Fibroblast of lung (primary cell): Measurements from ENCODE around the gene CHMP6. TPM values are rescaled to one million over a fixed set of nuclear protein-coding genes. Genes with fewer than 3 reads are reported as not detected.

Experiments
- DNase-seq, 2 donors: peaks; one replicate each; pipeline versions ENCODE4 v3.0.0 to v3.0.0-alpha.2; 2010; ENCODE audit warnings: low read depth in 2 of 2
- H2AFZ ChIP-seq: 2 replicates; pipeline ENCODE4 v1.5.1; 2012; ENCODE audit warnings: low read length, control low read depth, inconsistent platforms
- H3K27ac ChIP-seq: 2 replicates; pipeline ENCODE4 v1.5.1; 2011; ENCODE audit warnings: low read length, control low read depth; ENCODE audit not compliant: insufficient read depth
- H3K27me3 ChIP-seq: 2 replicates; pipeline ENCODE4 v1.5.1; 2011; ENCODE audit warnings: mild to moderate bottlenecking, low read length; ENCODE audit not compliant: control insufficient read depth, insufficient read depth
- H3K36me3 ChIP-seq: 2 replicates; pipeline ENCODE4 v1.5.1; 2011; ENCODE audit warnings: low read length; ENCODE audit not compliant: control insufficient read depth, insufficient read depth
- H3K4me1 ChIP-seq: 2 replicates; pipeline ENCODE4 v1.5.1; 2011; ENCODE audit warnings: low read length; ENCODE audit not compliant: control insufficient read depth, insufficient read depth; ENCODE audit errors: extremely low read depth
- H3K4me2 ChIP-seq: 2 replicates; pipeline ENCODE4 v1.5.1; 2011; ENCODE audit warnings: low read length, control low read depth; ENCODE audit not compliant: insufficient read depth; ENCODE audit errors: extremely low read depth
- H3K4me3 ChIP-seq, 4 experiments: fragments of 200-600 bp in 1 of 4; sonication (generic) in 1 of 4; replicated peaks in 1 of 4; 2 replicates each; pipeline ENCODE4 v1.5.1; 2011 to 2016; ENCODE audit warnings: low read length in 4 of 4, low read depth in 3 of 4, mild to moderate bottlenecking in 3 of 4, control low read depth in 2 of 4, inconsistent platforms in 1 of 4, mixed read lengths in 1 of 4; ENCODE audit not compliant: insufficient read depth in 1 of 4; ENCODE audit errors: control extremely low read depth in 1 of 4
- H3K79me2 ChIP-seq: 2 replicates; pipeline ENCODE4 v1.5.1; 2012; ENCODE audit warnings: mild to moderate bottlenecking, low read length, inconsistent platforms; ENCODE audit not compliant: control insufficient read depth, insufficient read depth
- H3K9ac ChIP-seq: 2 replicates; pipeline ENCODE4 v1.5.1; 2011; ENCODE audit warnings: mild to moderate bottlenecking, low read length, control low read depth; ENCODE audit not compliant: insufficient read depth
- H3K9me3 ChIP-seq: 2 replicates; pipeline ENCODE4 v1.5.1; 2012; ENCODE audit warnings: low read depth, low read length; ENCODE audit not compliant: control insufficient read depth, insufficient read depth
- H4K20me1 ChIP-seq: 2 replicates; pipeline ENCODE4 v1.5.1; 2011; ENCODE audit warnings: low read length; ENCODE audit not compliant: control insufficient read depth, insufficient read depth; ENCODE audit errors: extremely low read depth
- EZH2 ChIP-seq: IDR thresholded peaks from 2 replicates; pipeline ENCODE4 v1.5.1; 2012; ENCODE audit warnings: low read length, control low read depth, mild to moderate bottlenecking; ENCODE audit errors: missing control alignments
- polyA plus RNA-seq, 2 donors: library from polyadenylated mRNA; depleted of rRNA in 1 of 2; stranded (reverse) in 1 of 2; unstranded in 1 of 2; fragments of >200 nt; gene quantifications; 2 replicates each; pipeline ENCODE4 v1.2.1, GENCODE V29; 2011 to 2012; ENCODE audit warnings: missing spikeins in 1 of 2
- total RNA-seq: library from RNA; depleted of rRNA; stranded (reverse); fragments of >200 nt; gene quantifications from 2 replicates; pipeline ENCODE4 v1.2.1, GENCODE V29; 2014
- TF ChIP-seq, protein P1 (sequence below), 2 donors: IDR thresholded peaks in 1 of 2; conservative IDR thresholded peaks in 1 of 2; 1 replicate in 1 of 2; 2 replicates in 1 of 2; pipeline ENCODE4 v1.5.1; 2011 to 2012; ENCODE audit warnings: low read length in 2 of 2, control low read depth in 1 of 2, inconsistent platforms in 1 of 2, low read depth in 1 of 2, mild to moderate bottlenecking in 1 of 2

The CHMP6 gene
- total and polyA plus RNA-seq, 2 donors (not counting 1 experiment from before 2014, with no cell fraction given), result 11.2 to 30.1 TPM

DNA sequence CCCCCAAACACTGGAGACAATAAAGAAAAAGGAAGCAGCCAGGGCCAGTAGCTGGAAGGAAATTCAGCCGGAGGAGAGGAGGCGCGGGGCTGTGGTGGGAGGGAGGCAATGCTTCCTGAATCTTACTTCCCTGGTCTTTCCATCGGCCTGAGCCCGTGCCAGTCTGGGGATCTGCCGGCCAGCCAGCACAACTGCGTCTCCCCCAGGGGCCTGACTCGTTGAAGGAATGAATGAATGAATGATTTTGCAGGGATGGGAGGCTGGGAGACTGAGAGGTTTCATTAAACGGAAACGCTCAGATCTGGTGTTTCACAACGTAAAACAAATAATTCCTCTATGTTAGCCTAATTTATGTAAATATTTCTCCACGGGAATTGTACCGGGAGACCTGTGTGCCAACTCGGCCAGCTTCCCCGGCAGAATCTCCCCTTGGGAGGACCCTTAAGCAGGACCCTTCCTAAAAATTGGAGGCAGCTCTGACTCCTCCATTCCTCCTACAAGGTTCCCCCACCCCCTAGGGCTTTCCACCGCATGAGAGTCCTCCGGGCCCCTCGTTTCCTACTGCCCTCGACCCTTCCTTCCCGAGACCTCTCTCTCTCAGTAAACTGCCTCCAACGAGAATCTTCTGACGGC is 42.0 kb downstream of the CHMP6 start:
- no peak overlapping the region for H3K9ac ChIP-seq

DNA sequence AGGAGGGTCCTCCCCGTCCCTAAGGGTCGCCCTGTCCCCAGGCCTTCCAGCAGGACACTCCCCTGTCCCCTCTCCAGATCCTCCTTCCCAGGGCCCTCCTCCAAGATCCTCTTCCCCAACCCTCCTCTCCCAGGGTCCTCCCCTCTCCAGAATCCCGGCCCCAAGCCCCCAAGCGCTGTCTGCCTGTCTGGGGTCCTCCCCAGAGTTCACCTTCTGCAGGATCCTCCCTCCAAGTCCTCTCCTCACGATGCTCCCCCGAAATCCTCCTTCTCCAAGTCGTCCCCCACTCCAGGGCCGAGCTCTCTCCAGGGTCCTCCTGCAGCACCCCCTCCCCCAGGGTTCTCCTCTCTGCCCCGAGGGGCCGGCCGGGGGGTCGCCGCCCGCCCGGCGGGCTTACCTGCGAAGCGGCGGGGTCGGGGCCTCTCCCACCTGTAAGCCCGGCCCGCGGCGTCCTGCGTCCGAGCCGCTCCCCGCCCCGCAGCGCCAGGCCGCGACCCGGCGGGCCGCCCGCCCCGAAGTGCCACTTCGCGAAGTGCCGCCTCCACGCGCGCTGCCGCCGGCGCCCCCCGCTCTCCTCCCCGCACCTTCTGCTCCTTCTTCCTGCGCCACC is 42.6 kb downstream of the CHMP6 start:
- Histone ChIP-seq H3K9me3 (no peaks in the 10 kb centered on the region), H2AFZ (peak overlapping the region; percentile 33), H3K27ac (no peak overlapping the region), H3K4me1 (peaks cover 3% of the 10 kb centered on the region), H3K9ac (peak overlapping the region; percentile 62), H4K20me1 (no peaks in the 10 kb centered on the region), H3K27me3 (no peaks in the 10 kb centered on the region), H3K36me3 (peaks cover 2% of the 10 kb centered on the region), H3K79me2 (peaks cover 17% of the 10 kb centered on the region), H3K4me3 (peak overlapping the region; percentile 49 to 77 (median 68)), H3K4me2 (peak overlapping the region; percentile 87)
- DNase-seq, result no peak
- TF ChIP-seq, protein P1, sequence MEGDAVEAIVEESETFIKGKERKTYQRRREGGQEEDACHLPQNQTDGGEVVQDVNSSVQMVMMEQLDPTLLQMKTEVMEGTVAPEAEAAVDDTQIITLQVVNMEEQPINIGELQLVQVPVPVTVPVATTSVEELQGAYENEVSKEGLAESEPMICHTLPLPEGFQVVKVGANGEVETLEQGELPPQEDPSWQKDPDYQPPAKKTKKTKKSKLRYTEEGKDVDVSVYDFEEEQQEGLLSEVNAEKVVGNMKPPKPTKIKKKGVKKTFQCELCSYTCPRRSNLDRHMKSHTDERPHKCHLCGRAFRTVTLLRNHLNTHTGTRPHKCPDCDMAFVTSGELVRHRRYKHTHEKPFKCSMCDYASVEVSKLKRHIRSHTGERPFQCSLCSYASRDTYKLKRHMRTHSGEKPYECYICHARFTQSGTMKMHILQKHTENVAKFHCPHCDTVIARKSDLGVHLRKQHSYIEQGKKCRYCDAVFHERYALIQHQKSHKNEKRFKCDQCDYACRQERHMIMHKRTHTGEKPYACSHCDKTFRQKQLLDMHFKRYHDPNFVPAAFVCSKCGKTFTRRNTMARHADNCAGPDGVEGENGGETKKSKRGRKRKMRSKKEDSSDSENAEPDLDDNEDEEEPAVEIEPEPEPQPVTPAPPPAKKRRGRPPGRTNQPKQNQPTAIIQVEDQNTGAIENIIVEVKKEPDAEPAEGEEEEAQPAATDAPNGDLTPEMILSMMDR (conservative IDR thresholded peaks at IDR 0.05 in 1 of 2, IDR thresholded peaks at IDR 0.05 in 1 of 2; ENCODE audit: low read depth in 1 of 2, low read length in 2 of 2), result no peak
- no peak for TF ChIP-seq EZH2

More for the DNA sequence above, 42.0 kb downstream of the CHMP6 start:
- TF ChIP-seq EZH2, result no peak
- TF ChIP-seq, protein P1 (conservative IDR thresholded peaks at IDR 0.05 in 1 of 2, IDR thresholded peaks at IDR 0.05 in 1 of 2; ENCODE audit: low read depth in 1 of 2, low read length in 2 of 2), result no peak
- Histone ChIP-seq H3K4me2 (peak overlapping the region; percentile 87), H3K9me3 (no peaks in the 10 kb centered on the region), H3K27ac (no peak overlapping the region), H3K79me2 (peaks cover 10% of the 10 kb centered on the region), H3K4me1 (peaks cover 3% of the 10 kb centered on the region), H4K20me1 (no peaks in the 10 kb centered on the region), H3K27me3 (no peaks in the 10 kb centered on the region), H3K4me3 (peak overlapping the region; percentile 49 to 77 (median 68)), H2AFZ (no peak overlapping the region), H3K36me3 (peaks cover 2% of the 10 kb centered on the region)
- no peak for DNase-seq

DNA sequence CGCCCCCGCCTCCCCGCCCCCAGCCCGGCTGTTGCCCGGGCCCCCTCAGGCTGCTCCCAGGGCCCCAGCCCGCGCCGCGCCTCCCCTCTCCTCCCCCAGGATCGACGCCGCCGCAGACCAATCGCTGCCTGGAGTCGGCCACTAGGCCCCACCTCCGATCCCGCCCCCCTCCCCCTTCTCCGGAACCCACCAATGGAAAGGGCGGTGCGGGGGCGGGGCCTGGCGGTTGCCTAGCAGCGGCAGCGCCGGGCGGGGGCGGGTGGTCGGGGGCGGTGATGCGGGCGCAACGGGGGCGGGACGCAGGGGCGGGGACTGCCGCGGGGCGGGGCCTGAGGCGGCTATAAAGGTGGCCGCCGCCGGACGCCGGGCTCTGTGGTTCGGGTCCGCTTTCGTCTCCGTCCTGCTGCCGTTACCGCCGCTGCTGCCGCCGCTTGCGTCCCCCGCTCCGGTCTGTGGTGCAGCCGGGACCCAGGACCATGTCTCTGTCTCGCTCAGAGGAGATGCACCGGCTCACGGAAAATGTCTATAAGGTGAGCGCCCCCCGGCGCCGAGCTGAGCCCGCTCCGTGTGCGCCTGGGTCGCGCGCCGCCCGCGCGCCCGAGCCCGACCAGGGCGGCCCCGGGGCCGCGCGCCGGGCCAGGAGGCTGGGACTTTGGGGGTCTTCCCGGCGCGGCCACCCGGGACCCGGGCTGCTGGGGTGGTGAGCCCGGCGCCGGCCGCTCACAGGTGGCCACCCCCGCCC is 43.3 kb downstream of the CHMP6 start, which contains the start of gene BAIAP2:
Gene BAIAP2 (plus strand): TSS at position 373 of the 742 bp plus-strand sequence. CDS start 104 bp downstream, at position 477.
- H2AFZ ChIP-seq, result peak within 1 kb of the TSS; percentile 33
- peak; percentile 89 to 94 for DNase-seq
- no peaks in the 10 kb centered on the region for H3K27me3 ChIP-seq
- peak within 1 kb of the TSS; percentile 56 to 77 (median 68) for H3K4me3 ChIP-seq
- H4K20me1 ChIP-seq, result no peaks in the 10 kb centered on the region
- peak within 1 kb of the TSS; percentile 62 for H3K9ac ChIP-seq
- peaks cover 22% of the 10 kb centered on the region for H3K79me2 ChIP-seq
- H3K9me3 ChIP-seq, result no peaks in the 10 kb centered on the region
- H3K36me3 ChIP-seq, result peaks cover 2% of the 10 kb centered on the region
- TF ChIP-seq, protein P1 (conservative IDR thresholded peaks at IDR 0.05 in 1 of 2, IDR thresholded peaks at IDR 0.05 in 1 of 2; ENCODE audit: low read depth in 1 of 2, low read length in 2 of 2), result peak in 1 of 2 donors; percentile 8
- no peak for TF ChIP-seq EZH2
- peaks cover 3% of the 10 kb centered on the region for H3K4me1 ChIP-seq
- H3K27ac ChIP-seq, result no peak within 1 kb of the TSS
- H3K4me2 ChIP-seq, result peak within 1 kb of the TSS; percentile 87
